Stimulated activated CD4-positive, alpha-beta T cell treated with anti-CD3 and anti-CD28 coated beads, TNF-alpha, amount 100 ng/mL, for 24 hours (primary cell): Measurements from ENCODE around the gene ST3GAL5.
"Not testable (repeated sequence)": the region's sequence is repeated elsewhere in the genome, so short reads cannot be mapped to it uniquely, and the experiment has no call there.

ENCODE experiments used
- DNase-seq, 3 experiments: peaks; one replicate each; pipeline ENCODE4 v3.0.0-alpha.2; 2020; ENCODE audit warnings: low read depth in 3 of 3

The ST3GAL5 gene

DNA sequence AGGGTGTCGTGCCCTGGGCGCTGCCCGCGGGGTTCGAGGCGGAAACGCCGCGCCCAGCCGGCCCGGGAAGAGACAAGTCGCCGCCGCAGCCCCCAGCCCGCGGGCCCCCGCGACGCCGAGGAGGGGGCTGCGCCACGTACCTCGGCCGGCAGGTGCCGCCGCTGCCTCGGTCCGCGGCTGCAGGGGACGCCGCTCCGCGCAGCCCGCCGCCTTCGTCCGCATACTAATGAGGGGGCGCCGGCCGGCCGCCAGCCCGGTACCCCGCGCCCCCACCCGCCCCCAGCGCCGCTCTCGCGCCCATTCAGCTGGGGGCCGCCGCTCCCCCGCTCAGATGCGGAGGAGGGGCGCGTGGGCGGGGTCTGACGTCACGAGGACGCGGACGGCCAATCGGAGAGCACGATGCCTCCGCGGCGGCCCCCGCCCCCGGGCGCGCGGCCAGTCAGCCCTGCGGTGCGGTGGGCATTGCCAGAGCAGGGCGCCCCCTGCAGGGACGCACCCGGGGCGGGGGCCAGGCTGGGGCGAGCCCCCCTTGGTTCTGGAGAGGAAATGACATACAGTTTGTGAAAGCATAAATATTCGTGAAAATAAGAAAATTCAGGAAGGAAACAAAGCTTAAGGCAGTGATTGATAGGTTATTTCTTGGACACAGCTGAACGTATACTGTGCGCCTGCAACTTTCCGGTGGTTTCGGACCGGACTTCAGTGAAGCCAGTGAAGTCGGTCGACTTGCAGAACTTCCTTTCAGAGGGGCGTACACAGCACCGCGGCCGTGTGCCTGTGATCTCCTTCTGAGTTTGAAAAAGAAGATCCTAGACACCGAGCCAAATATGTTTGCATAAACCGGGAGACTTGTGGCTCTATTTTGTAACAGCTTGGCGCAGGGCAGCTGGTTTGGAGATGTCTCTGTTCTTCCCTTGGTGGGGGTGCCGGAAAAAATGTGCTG, at the start of gene ST3GAL5:
ST3GAL5 (minus strand) TSS at position 307 of the 943 bp plus-strand sequence; CDS start at position 222, 85 bp downstream.
- peak; percentile 79 to 91 (median 84) for DNase-seq

DNA sequence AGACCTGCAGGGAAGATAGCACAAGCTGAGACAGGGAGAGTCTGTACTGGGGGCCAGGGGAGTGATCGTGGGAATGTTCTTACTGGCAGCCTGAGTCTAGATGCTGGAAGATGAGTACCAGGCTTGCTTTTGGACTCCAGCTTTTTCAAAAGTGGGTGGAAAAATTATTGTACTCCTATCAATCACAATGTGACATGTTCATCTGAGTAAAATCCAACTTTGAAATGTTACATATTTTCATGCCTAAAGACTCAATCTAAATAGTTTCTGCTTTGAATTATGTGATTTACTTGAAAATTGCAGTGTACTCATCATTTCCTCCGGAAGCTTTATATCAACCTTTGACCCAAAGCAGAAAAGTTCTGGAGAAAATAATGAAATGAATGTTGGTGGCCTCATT, 49.7 kb upstream of the ST3GAL5 start:
- DNase-seq, result no peak

DNA sequence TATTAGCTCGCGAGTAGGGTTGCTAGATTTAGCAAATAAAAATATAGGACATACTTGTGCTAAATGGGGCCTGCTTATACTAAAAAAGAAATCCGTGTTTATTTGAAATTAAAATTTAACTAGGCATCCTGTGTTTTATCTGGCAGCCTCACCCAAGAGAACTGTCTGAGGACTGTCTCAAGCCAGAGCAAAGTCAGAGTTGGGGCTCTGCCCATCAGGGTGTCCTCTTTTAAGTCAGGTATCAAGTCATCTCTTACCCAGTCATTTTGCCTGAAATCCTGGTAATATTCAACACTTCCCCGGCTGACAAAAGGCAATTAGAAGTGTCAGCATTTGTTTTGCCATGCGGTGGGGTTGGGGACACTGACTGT, 48.3 kb upstream of the ST3GAL5 start:
- no peak for DNase-seq

DNA sequence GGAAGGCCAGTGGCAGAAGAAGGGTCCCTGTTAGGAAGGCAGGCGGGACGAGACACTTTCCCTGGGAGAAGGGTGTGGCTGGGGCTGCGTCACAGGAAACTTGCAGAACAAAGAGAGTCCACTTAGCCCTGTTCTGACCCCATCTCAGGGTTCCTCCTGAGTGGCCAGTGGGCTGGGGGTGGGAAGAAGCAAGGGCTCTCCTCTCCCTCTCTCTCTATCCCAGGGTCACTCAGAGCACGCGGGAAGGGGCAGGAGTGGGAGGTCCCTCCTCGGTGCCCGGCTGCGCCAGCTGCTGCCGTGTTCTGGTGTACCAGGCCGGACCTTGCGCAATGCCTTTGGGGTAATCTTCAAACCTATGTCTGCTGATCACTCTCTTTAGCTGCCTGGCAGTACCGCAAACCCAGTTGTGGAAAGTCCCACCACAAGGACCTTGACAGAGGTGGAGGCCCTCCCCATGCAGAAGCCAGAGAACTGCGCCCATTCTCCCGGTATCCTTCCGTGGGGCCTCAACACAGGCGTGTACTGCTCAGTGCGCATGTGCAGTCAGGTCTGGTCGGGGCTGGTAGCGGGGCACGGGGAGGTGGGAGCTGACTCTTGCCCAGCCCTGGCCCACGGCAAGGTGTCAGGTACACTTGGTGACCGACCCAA, 47.8 kb upstream of the ST3GAL5 start:
- DNase-seq, result no peak

DNA sequence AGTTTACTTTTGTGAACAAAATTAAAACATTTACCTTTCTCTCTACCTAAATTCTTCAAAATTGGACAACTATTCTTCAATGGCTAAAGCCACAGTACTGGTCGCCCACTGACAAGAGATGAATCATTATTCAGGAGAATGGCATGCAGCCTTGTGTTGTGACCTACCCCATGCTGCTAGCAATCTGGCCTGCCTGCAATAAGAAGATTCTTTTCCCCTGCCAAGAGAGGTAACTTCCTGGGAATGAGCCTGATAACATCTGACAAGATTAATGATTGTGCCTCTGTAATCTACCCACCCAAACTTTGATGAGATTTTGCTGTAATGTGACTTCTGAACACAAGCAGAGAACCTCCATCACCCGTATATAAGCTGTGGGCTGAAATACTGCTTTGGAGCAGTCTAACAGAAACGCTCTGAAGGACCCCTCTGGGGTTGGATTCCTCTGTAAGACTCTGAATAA, 47.0 kb upstream of the ST3GAL5 start:
- DNase-seq, result no peak

DNA sequence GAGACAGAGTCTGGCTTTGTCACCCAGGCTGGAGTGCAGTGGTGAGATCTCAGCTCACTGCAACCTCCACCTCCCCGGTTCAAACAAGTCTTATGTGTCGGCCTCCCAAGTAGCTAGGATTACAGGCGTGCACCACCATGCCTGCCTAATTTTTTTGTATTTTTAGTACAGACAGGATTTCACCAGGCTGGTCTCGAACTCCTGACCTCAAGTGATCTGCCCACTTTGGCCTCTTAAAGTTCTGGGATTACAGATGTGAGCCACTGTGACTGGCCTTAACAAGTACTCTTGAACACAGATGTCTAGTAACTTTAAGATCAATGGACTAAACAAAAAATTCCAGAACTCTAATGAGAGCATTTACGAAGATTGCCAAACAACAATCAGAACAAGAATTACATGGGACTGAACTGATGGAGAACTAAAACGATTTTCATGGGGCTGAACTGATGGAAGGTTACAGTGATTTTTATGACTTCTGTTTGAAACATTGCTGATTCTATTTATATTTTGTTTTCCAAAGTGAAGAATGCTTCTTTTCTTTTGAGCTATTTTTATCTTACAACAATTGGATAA, 46.5 kb upstream of the ST3GAL5 start:
- DNase-seq, result no peak

DNA sequence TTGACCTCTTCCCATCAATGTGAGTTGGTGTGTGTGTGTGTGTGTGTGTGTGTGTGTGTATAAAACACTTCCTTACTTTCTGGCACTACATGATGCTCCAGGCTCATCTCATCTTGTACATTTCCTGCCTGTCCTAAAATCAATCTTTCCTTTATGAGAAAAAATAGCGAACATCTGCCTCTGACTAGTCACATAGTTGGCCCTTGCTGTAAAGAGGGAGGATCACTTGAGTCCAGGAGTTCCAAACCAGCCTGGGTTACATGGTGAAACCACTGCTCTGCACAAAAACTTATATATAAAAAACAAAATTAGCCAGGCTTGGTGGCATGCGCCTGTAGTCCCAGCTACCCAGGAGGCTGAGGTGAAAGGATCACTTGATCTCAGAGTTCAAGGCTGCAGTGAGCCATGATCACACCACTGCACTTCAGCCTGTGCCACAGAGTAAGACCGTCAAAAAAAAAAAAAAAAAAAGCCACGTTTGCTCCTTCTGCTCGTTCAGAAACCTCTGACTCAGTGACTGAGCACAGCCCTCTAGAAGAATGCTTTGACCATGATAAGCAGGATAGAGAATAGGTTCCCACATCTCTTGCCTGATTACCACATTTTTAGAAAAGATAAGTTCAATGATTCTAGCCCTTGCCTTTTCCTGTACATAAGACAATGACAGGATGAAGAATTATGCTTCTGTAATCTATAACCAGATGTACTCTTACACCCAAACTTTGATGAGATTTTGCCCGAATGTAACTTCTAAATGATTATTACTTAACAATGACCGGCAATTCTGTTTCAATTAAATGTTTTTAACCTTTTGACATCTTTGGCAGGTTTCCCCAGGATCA, 45.2 kb upstream of the ST3GAL5 start:
- DNase-seq, result no peak

DNA sequence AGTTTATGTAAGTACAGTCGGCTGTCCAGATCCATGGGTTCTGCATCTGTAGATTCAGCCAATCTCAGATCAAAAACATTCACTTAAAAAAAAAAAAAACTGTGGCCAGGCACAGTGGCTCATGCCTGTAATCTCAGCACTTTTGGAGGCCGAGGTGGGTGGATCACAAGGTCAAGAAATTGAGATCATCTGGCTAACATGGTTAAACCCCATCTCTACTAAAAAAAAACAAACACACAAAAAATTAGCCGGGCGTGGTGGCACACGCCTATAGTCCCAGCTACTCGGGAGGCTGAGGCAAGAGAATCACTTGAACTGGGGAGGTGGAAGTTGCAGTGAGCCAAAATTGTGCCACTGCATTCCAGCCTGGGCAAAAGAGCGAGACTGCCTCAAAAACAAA, 42.4 kb upstream of the ST3GAL5 start:
- DNase-seq, result not testable (repeated sequence)

DNA sequence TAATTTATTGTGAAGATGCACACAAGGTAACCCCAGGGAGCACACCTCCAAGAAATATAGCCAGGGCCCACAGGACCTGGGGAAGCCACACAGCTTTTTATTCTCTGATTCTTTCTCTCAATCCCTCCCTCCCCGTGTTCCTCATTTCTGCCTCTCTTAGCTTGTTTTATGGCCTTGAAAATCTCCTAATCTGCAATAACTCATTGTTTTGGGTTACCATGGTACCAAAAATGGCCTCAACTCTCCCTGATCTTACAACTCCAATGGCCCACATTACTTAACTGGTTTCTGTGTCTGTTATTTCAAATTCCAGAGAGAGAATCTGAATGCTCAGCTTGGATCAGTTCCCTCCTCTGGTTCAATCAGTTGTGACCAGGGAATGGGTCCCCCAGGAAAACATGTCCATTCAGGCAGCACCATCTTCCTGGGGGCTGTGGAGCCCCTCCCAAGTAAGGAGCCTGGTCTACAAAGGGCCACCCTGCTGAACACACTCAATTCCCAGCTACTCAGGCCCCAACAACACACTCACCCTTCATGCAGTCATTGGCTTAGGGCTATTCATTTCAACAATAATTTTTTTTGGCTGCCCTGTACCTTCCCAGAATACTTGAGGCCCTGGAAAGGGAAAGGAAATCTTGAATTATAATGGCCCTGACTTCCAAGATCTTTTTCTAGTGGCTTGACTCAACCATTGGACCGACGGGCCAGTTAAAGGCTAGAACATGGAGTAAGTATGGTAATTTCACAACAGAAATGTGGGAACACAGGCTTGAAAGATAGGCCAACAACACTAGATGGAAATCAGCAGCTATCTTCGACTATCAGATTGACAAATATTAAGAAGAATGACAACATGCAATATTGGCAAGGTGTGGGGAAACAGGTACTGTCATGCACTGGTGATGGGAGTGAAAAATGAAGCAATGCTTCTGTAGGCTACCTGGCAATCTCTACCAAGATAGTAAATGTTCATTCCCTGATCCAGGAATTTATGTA, 41.6 kb upstream of the ST3GAL5 start:
- no peak for DNase-seq

DNA sequence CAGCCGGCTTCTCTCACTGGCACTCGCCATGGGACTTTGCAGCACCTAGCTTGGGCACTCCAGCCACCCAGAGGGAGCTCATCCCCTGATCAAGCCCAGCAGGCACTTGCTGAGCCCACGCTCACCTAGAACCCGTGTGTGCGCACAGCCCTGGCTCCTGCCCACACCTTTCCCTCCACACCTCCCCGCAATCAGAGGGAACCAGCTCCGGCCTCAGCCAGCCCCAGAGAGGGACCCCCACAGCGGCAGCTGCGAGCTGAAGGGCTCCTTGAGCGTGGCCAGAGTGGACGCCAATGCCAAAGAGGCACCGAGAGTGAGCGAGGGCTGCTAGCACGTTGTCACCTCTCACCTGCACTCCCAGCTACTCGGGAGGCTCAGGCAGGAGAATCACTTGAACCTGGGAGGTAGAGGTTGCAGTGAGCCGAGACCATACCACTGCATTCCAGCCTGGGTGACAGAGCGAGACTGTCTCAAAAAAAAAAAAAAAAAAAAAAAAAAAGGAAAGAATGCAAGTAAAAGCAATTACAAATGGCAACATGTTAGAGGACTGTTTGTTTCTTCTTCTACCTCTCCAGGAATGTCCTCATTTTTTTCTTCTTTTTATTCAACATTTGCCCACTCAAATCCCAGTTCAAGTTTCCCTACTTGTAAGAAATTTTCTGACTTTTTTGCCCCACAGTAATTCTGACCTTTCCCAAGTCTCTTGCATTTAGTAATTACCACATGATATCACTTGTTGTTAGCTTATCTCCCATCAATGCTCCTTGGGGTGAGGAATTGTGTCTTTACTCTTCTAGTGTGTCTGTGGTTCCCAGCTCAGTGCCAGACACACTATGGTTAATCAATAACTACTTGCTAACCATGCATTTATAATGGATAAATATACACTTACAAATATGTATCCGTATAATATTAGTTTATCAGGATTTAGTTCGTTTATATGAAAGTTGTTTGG, 40.6 kb upstream of the ST3GAL5 start:
- DNase-seq, result no peak

DNA sequence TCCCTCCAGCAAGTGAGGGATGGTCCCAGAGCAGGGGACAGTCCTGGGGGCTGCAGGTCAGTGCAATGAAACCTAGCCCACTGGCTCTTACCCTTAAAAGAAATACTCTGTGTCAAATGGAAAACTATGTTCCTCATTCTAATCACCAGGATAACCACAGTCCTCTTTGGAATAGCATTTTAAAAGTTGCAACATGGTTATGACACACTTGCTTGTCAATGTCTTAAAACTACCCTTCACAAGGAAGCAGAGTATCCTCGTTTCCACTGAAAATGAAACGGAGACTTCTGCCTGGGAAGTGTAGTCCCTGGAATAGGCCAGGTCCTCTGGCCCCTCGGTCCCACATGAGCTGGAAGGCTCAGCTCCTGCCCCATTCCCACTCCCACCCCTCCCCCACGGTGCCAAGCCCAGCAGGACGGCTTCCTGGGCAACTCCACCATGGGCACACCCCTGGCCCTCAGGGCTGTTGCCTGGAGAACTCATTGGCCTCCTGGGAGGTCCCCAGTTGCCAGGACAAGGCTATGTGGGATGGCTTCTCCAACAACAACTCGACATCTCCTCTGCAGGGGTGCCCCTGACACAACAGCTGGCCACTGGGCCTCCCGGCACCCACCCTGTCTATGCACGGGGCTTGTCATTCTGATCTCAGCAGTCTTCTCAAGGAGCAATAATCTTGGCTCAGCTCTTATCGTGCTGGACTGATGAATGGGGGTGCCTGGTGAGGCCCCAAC, 38.3 kb upstream of the ST3GAL5 start:
- no peak for DNase-seq

DNA sequence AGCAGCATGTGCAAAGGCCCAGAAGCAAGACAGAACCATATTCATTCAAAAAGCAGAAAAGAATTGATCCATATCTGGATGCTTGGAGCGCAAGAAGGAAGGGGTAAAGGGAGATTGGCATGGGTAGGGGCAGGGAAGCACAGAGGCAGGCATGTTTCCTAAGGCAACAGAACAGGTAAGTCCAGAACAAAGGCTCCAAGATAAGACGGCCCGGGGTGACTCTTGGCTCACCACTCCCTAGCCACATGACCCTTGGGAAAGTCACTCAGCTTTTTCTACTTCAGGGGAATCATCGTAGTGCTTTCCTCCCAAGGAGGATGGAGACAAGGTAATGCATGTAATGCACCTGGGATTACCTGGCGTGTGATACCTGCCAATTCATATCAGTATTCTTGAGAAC, 37.7 kb upstream of the ST3GAL5 start:
- DNase-seq, result no peak

DNA sequence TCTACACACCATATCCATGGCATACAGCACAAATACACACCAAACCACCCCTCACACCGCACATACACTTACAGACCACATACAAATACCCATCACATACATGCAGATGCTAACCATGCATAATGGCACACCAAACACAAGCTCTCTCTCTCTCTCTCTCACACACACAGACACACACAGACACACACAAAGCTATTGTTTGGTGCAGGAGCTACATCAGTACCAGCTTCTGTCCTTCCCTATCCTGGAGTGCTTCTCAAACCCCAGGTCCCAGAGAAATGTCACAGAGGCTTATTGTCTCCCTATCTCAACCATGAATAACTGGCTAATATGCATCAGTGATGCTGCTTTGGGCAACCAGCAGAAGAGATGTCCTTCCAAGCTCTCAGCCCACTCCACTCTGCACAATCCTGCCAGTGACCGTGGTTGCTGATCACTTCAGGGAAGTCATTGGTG, 36.5 kb upstream of the ST3GAL5 start:
- DNase-seq, result no peak

DNA sequence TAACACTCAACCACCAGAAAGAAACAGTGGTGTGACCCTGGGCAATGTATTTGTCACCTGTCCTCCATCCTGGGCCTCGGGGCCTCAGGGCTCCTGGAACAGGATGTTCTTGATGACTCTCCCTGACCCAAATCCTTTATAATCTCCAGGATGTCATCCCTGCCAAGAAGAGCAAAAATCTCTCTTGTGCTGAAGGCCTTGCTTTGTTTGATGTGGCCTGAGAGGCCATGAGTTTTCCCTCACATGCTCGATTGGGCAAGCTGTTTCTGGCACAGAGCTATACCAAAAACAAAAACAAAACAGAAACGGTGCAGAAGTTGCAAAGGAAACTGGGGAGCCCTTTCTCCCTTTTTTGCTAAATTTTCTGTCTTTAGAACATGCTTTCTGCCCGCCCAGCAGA, 35.7 kb upstream of the ST3GAL5 start:
- no peak for DNase-seq

DNA sequence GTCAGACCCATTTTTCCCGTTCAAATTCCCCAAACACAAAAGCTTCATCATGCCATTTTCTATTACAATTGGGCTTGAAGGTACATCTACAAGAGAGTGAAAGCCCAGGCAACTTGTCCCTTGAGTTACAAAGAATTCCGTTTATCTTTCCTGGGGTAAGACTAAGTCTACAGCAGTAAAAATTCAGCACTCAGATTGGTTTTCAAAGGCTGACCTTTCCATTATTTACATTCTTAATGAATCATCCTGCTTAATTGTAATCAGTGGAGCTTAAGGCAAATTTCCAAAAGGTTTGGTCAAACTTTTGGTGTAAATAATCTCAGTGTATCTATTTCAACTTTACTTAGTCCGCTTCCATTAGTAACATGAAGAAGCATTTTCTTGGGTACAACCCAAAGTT, 33.4 kb upstream of the ST3GAL5 start:
- DNase-seq, result no peak

DNA sequence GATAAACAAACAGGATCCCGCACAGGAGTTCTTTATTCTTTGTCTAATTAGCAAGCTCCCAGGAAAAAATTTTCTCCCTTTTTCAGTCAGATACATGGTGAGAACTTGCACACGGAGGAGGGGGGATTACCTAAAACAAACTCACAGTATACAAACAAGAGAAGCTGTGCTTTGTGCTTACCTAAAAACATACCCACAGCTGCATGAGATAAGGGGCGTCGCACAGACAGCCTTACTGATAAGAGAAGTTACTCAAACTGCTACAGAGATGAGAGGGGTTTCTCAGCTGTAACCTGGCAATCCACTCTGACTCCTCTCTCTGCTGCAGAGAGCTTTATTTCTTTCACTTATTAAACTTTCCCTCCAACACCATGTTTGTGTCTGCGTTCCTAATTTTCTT, 32.9 kb upstream of the ST3GAL5 start:
- DNase-seq, result no peak

DNA sequence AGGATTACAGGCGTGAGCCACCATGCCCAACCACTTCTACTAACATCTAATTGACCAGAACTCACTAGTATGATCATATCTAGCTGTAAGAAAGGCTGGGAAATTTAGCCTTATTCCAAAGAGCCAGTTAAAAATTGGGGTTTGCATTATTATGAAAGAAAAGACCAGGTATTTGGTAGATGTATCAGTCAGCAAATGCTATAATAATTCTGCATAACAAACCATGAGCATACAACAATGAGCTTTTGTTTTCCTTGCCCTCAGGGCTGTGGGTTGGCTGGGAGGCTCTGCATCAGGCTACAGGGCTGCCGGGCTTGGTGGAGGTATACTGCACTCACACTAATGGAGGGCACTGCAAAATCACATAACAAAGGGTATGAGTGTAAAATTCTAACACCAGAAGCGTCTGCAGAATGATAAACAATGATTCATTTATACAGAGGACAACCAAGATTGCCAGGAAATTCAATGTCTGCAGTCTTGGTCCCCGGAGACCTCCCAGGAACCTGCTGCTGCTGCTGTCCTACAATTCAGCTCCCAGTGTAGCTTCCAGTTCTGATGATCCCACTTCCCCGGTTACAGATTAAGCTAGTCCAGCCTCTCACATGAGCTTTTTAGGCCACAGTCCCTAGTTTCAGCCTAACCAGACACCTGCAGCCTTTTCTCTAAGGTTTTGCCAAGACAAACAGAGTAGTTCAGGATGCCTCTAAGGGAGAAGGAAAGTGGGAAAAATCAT, 32.2 kb upstream of the ST3GAL5 start:
- no peak for DNase-seq
